DLD1 (cell line): Measurements from ENCODE around the gene TOP1.

Experiments used
- in situ Hi-C: cut with HindIII; loops from 2 replicates; pipeline ENCODE4 v1.10.0; 2017; ENCODE audit warnings: low sequenced_read_pairs

TOP1 gene

GRCh38 chr20:41028359-41029149 lies at the start of gene TOP1:
TOP1 (plus strand) TSS chr20:41028822; CDS start chr20:41029068, 246 bp downstream.
- in situ Hi-C loops, result no loop called here

GRCh38 chr20:40979247-40979646 lies 49.4 kb upstream of the TOP1 start:
- in situ Hi-C loops, result loop anchor here (25.0 kb wide), 1 partner anchor 133 kb away; no protein-coding TSS in a partner anchor

DNA sequence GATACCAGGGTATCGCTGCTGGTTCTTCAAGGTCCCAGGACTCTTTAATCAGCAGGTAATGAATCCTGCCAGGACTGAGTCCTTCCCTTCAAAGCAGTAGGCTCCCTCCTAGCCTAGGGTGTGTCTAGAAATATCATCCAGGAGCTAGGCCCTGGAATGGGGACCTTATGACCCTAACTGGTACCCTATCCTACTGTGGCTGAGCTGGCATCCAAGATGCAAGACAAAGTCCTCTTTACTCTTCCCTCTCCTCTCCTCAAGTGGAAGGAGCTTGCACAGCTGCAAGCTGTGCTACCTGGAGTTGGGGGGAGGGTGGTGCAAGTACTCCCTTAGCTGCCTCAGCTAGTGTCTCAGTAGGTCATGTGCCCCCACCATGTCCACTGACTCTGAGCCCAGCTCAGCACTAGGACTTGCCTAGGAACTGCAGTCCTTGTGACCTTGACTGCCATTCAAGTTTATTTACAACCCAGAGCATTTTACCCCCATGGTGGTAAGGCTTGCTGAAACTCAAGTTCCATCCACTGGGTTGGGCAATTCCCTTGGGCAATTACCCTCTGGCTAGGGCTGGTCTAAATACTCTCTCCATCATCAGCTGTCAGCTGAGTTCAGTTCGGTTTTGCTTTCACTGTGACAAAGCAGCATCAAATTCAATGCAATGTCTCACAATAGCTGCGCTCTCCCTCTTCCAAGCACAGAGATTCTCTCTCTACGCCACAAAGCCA lies 48.4 kb upstream of the TOP1 start:
- in situ Hi-C loops, result loop anchor here (25.0 kb wide), 1 partner anchor 132 kb away; no protein-coding TSS in a partner anchor

- in situ Hi-C loops, result loop anchor here (25.0 kb wide), 1 partner anchor 131 kb away; no protein-coding TSS in a partner anchor
Observed at GRCh38 chr20:40980828-40981310, 47.8 kb upstream of the TOP1 start.

DNA sequence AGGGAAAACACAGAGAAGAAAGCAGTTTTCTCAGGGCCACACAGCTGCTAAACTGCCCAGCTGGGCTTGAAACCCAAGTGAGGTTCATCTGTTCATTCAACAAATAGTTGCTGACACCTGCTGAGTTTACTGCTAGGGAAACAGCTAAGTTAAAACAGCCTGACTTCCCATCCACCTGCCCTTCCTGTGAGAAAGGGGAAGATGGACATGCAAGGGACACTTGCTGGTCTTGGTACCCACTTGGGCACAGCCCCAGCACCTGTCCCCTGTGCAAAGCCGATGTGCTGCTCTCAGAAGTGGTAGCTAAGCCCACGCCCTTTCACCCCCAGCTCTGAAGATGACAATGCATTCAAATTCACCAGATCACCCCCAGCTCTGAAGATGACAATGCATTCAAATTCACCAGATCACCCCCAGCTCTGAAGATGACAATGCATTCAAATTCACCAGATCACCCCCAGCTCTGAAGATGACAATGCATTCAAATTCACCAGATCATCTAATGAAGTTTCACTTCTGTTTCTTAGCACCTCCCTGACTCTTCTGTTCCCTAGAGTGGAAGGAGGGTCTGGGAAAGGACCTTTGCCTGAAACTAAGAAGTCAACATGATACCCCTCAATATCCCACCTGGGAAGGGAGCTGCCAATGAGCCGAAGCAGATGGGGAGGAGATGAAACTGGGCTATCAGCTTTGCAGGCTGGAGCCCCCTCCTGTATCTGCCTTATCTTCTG lies 46.0 kb upstream of the TOP1 start:
- in situ Hi-C loops, result loop anchor here (25.0 kb wide), 1 partner anchor 130 kb away; no protein-coding TSS in a partner anchor

- in situ Hi-C loops, result loop anchor here (25.0 kb wide), 1 partner anchor 128 kb away; no protein-coding TSS in a partner anchor
Observed at GRCh38 chr20:40983898-40984297, 44.7 kb upstream of the TOP1 start.

DNA sequence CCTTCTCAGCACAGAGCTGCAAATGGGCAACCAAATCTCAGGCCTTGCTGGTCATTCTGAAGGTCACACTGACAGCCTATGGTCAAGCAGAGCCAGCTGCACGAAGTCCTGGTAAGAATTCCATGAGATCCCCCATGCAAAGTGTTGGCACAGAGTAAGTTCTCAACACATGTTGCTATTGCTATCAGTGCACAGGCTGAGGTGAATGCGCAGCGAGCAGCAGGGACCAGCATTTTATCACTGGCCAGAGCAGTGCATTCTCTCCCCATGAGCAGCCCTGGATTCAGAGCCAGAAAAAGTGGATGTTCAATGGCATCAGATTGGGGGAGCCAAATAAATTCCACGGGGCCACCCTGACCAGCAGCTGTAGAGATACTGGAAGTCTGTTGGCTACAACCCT lies 44.1 kb upstream of the TOP1 start:
- in situ Hi-C loops, result loop anchor here (25.0 kb wide), 1 partner anchor 128 kb away; no protein-coding TSS in a partner anchor

GRCh38 chr20:40986774-40987173 lies 41.8 kb upstream of the TOP1 start:
- in situ Hi-C loops, result loop anchor here (25.0 kb wide), 1 partner anchor 126 kb away; no protein-coding TSS in a partner anchor

DNA sequence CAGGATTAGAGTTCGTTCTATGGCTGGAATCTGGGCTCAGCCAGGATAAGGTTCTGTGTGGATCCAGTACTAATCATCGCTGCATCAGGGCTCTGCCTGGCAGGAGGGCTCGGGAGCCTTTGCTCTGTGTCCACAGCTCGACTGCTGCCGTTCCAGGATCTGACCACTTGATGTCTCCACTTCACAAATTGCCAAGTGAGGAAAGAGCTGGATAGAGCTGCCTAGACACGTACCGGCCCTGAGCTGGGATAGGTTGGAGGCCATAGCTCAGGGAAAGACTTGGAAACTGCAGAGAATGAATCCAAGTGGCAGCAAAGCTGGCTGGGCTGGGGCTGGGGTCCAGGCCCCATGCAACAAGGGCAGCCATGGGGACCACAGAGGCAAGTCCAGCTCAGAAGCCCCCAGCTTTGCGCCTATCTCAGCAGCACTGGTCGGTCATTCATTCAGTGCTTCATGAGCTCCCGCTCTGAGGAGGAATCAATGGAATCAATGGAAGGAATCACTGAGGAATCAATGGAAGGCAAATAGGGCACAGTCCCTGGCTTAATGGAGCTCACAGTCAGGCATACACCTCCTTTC lies 38.0 kb upstream of the TOP1 start:
- in situ Hi-C loops, result loop anchor here (25.0 kb wide), 1 partner anchor 122 kb away; no protein-coding TSS in a partner anchor

- in situ Hi-C loops, result loop anchor here (25.0 kb wide), 1 partner anchor 121 kb away; no protein-coding TSS in a partner anchor
Observed at GRCh38 chr20:40991181-40991889, 37.3 kb upstream of the TOP1 start.

GRCh38 chr20:40992349-40993113 lies 36.1 kb upstream of the TOP1 start:
- in situ Hi-C loops, result loop anchor here (25.0 kb wide), 1 partner anchor 120 kb away; no protein-coding TSS in a partner anchor

DNA sequence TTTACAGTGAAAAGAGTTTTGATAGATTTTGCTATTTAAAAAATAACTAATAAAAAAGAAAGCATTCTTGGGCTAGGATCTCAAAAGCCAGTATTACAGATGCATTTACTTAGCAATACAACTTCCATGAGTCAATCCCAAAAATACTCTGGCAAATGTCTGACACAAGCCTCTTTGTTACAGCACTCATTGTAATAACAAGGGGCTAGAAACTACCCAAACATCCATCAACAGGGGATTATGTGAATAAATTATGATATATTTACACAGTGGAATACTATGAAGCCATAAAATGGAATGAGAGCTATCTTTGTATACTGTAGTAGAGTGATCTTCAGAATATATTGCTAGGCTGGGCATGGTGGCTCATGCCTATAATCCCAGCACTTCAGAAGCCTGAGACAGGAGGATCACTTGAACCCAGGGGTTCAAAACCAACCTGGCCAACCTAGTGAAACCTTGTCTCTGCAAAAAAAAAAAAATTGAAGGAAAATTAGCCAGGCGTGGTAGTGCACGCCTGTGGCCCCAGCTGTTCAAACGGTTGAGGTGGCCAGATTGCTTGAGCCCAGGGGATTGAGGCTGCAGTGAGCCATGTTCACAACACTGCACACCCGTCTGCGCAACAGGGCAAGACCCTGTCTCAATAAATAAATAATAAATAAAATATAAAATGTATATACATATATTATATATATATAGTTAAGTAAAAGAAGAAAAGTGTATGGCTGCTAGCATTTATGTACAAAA lies 34.7 kb upstream of the TOP1 start:
- in situ Hi-C loops, result loop anchor here (25.0 kb wide), 1 partner anchor 118 kb away; no protein-coding TSS in a partner anchor

DNA sequence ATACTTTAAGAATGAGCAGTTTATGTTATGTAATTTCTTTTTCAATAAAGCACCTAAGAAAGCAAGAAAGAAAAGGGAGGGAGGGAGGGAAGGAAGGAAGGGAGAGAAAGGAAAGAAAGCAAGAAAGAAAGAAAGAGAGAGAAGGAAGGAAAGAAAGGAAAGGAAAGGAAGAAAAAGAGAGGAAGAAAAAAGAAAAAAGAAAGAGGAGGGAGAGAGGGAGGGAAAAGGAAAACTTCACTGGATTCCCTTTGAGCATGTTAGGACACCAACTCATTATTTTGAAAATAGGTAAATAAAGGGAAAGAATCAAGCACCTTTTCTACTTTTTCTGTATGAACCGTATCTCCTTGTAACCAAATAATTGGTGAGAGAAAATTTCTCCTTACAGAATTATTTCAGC lies 32.3 kb upstream of the TOP1 start:
- in situ Hi-C loops, result loop anchor here (25.0 kb wide), 1 partner anchor 116 kb away; no protein-coding TSS in a partner anchor

GRCh38 chr20:40997116-40997515 lies 31.5 kb upstream of the TOP1 start:
- in situ Hi-C loops, result loop anchor here (25.0 kb wide), 1 partner anchor 115 kb away; no protein-coding TSS in a partner anchor

- in situ Hi-C loops, result loop anchor here (25.0 kb wide), 1 partner anchor 112 kb away; no protein-coding TSS in a partner anchor
Observed at GRCh38 chr20:40999841-41000240, 28.8 kb upstream of the TOP1 start.

GRCh38 chr20:41000628-41001027 lies 28.0 kb upstream of the TOP1 start:
- in situ Hi-C loops, result no loop called here

DNA sequence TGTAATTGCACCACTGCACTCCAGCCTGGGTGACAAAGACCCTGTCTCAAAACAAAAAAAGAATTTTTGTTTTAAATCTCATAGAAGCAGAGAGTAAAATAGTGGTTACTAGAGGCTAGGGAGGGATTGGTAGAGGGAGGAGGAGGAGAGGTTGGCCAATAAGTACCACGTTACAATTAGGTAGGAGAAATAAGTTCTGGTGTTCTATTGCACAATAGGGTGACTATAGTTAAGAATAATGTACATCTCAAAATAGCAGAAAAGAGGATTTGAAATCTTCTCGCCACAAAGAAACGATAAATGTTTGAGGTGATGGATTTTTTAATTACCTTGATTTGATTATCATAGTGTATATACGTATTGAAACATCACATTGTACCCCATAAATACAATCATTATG lies 27.1 kb upstream of the TOP1 start:
- in situ Hi-C loops, result no loop called here

GRCh38 chr20:41002842-41003142 lies 25.8 kb upstream of the TOP1 start:
- in situ Hi-C loops, result no loop called here
